Upper lobe of right lung (tissue), 1 donor: ENCODE measurements around the gene RPH3AL. TPM values are rescaled to one million over a fixed set of nuclear protein-coding genes. Genes with fewer than 3 reads are reported as not detected.
A peak's percentile ranks its signal among the peaks of the same experiment; 100 is the strongest.

Source experiments
- ATAC-seq: fragments of 200-7000 bp; cut with Tn5 transposase; one replicate; pipeline ENCODE4 v1.9.1; 2020; ENCODE audit warnings: mild to moderate bottlenecking, moderate library complexity
- DNase-seq: peaks from one replicate; pipeline ENCODE4 v3.0.0-alpha.2; 2020
- H3K27ac ChIP-seq: fragments of 200-600 bp; one replicate; pipeline ENCODE4 v1.8.0; 2022
- H3K27me3 ChIP-seq: fragments of 200-600 bp; one replicate; pipeline ENCODE4 v1.8.0; 2022; ENCODE audit warnings: mild to moderate bottlenecking
- H3K36me3 ChIP-seq: fragments of 200-600 bp; one replicate; pipeline ENCODE4 v1.8.0; 2022
- H3K4me1 ChIP-seq: fragments of 200-600 bp; one replicate; pipeline ENCODE4 v1.8.0; 2022
- H3K4me3 ChIP-seq: fragments of 200-600 bp; one replicate; pipeline ENCODE4 v1.8.0; 2022; ENCODE audit warnings: mild to moderate bottlenecking
- H3K9me3 ChIP-seq: fragments of 200-600 bp; one replicate; pipeline ENCODE4 v1.8.0; 2022
- CTCF ChIP-seq: fragments of 200-600 bp; IDR thresholded peaks from one replicate; pipeline ENCODE4 v1.8.0; 2022; ENCODE audit warnings: antibody characterized with exemption
- intact Hi-C: fragments of 100-400 bp; cut with DNase I; formaldehyde crosslinking; loops from one replicate; pipeline ENCODE4 v1.11.0; 2022
- total RNA-seq: library from RNA; stranded (reverse); fragmentation: NEBNext Ultra II Directional; extraction: Animal tissue kit (Norgen Biotek cat#: 25700); gene quantifications from one replicate; pipeline ENCODE4 v1.2.1, GENCODE V29; 2021
- donor health status: DM: no; HTN: yes; CAD: no; lungs with severe emphysema.

RPH3AL gene
- total RNA-seq, 1 donor from 2014 or later, result 33.3 TPM

GRCh38 chr17:250487-251300, 101.9 kb downstream of the RPH3AL start:
- TF ChIP-seq CTCF, result no peak
- H3K4me3 ChIP-seq, result no peak overlapping the region

GRCh38 chr17:249236-249993, 103.2 kb downstream of the RPH3AL start:
- intact Hi-C loops, result no loop called here
- no peak overlapping the region for H3K4me3 ChIP-seq
- peak; percentile 71 for ATAC-seq
- peak; percentile 71 for DNase-seq
- H3K4me1 ChIP-seq, result peaks cover 9% of the 10 kb centered on the region
- no peaks in the 10 kb centered on the region for H3K36me3 ChIP-seq
- H3K27me3 ChIP-seq, result no peaks in the 10 kb centered on the region
- H3K9me3 ChIP-seq, result no peaks in the 10 kb centered on the region
- no peak for TF ChIP-seq CTCF
- H3K27ac ChIP-seq, result no peak overlapping the region

More at GRCh38 chr17:250487-251300, 101.9 kb downstream of the RPH3AL start:
- ATAC-seq (no peak), DNase-seq (peak; percentile 39)
- intact Hi-C loops, result no loop called here
- Histone ChIP-seq H3K27me3 (no peaks in the 10 kb centered on the region), H3K4me1 (peaks cover 9% of the 10 kb centered on the region), H3K9me3 (no peaks in the 10 kb centered on the region), H3K36me3 (no peaks in the 10 kb centered on the region), H3K27ac (no peak overlapping the region)

GRCh38 chr17:248337-249235, 104.0 kb downstream of the RPH3AL start:
- H3K36me3 ChIP-seq, result no peaks in the 10 kb centered on the region
- no peak for ATAC-seq
- H3K4me3 ChIP-seq, result no peak overlapping the region
- DNase-seq, result peak; percentile 65
- no peaks in the 10 kb centered on the region for H3K9me3 ChIP-seq
- no peaks in the 10 kb centered on the region for H3K27me3 ChIP-seq
- no peak overlapping the region for H3K27ac ChIP-seq
- peaks cover 9% of the 10 kb centered on the region for H3K4me1 ChIP-seq
- TF ChIP-seq CTCF, result no peak
- intact Hi-C loops, result no loop called here

GRCh38 chr17:247767-248166, 104.8 kb downstream of the RPH3AL start:
- H3K4me3 ChIP-seq, result no peak overlapping the region
- DNase-seq (peak; percentile 69), ATAC-seq (peak; percentile 83)
- H3K27me3 ChIP-seq, result no peaks in the 10 kb centered on the region
- H3K27ac ChIP-seq, result no peak overlapping the region
- H3K36me3 ChIP-seq, result no peaks in the 10 kb centered on the region
- peaks cover 9% of the 10 kb centered on the region for H3K4me1 ChIP-seq
- TF ChIP-seq CTCF, result no peak
- H3K9me3 ChIP-seq, result no peaks in the 10 kb centered on the region
- intact Hi-C loops, result no loop called here

- Histone ChIP-seq H3K9me3 (no peaks in the 10 kb centered on the region), H3K4me3 (no peak overlapping the region), H3K27me3 (no peaks in the 10 kb centered on the region), H3K4me1 (peaks cover 9% of the 10 kb centered on the region), H3K36me3 (no peaks in the 10 kb centered on the region), H3K27ac (no peak overlapping the region)
- no peak for TF ChIP-seq CTCF
- DNase-seq (peak; percentile 50), ATAC-seq (no peak)
- intact Hi-C loops, result no loop called here
These were observed 105.7 kb downstream of the RPH3AL start for GRCh38 chr17:246851-247421.
